Trophoblast cell (in vitro differentiated cells and primary cell): ENCODE measurements around the gene P2RY6.

ENCODE experiments used
- DNase-seq, 2 donors: peaks; one replicate each; pipeline ENCODE4 v3.0.0-alpha.2; 2016
- H2AFZ ChIP-seq: 2 replicates; pipeline ENCODE4 v1.6.1; 2013; ENCODE audit warnings: low read length, moderate library complexity, mild to moderate bottlenecking; ENCODE audit not compliant: insufficient read depth, poor library complexity
- H2AK5ac ChIP-seq: 2 replicates; pipeline ENCODE4 v1.6.1; 2013; ENCODE audit warnings: mild to moderate bottlenecking, low read length
- H2BK120ac ChIP-seq: 2 replicates; pipeline ENCODE4 v1.6.1; 2013; ENCODE audit warnings: low read length, mild to moderate bottlenecking, moderate library complexity; ENCODE audit not compliant: insufficient read depth, poor library complexity
- H2BK12ac ChIP-seq: 2 replicates; pipeline ENCODE4 v1.6.1; 2013; ENCODE audit warnings: mild to moderate bottlenecking, low read length, moderate library complexity
- H2BK5ac ChIP-seq: 2 replicates; pipeline ENCODE4 v1.6.1; 2013; ENCODE audit warnings: low read length, low read depth, moderate library complexity, mild to moderate bottlenecking; ENCODE audit not compliant: poor library complexity
- H3K14ac ChIP-seq: 2 replicates; pipeline ENCODE4 v1.6.1; 2013; ENCODE audit warnings: mild to moderate bottlenecking, low read length
- H3K18ac ChIP-seq: 2 replicates; pipeline ENCODE4 v1.6.1; 2013; ENCODE audit warnings: mild to moderate bottlenecking, low read length
- H3K23ac ChIP-seq: 2 replicates; pipeline ENCODE4 v1.6.1; 2013; ENCODE audit warnings: low read length
- H3K27ac ChIP-seq: 2 replicates; pipeline ENCODE4 v1.5.1; 2013; ENCODE audit warnings: low read depth, mild to moderate bottlenecking, inconsistent platforms, low read length, moderate library complexity
- H3K27me3 ChIP-seq: 2 replicates; pipeline ENCODE4 v1.6.1; 2013; ENCODE audit warnings: inconsistent platforms, mild to moderate bottlenecking, low read length, moderate library complexity; ENCODE audit not compliant: insufficient read depth
- H3K36me3 ChIP-seq, 2 experiments: 1 replicate in 1 of 2; 2 replicates in 1 of 2; pipeline ENCODE4 v1.6.1; 2013; ENCODE audit warnings: low read length in 2 of 2, mild to moderate bottlenecking in 2 of 2, moderate library complexity in 1 of 2; ENCODE audit not compliant: insufficient read depth in 2 of 2, control insufficient read depth in 1 of 2
- H3K4ac ChIP-seq: 2 replicates; pipeline ENCODE4 v1.6.1; 2013; ENCODE audit warnings: low read depth, mild to moderate bottlenecking, low read length, moderate library complexity
- H3K4me1 ChIP-seq, 2 experiments: 1 replicate in 1 of 2; 2 replicates in 1 of 2; pipeline ENCODE4 v1.6.1; 2013; ENCODE audit warnings: low read length in 2 of 2, mild to moderate bottlenecking in 2 of 2, moderate library complexity in 1 of 2; ENCODE audit not compliant: insufficient read depth in 2 of 2, control insufficient read depth in 1 of 2
- H3K4me2 ChIP-seq: 2 replicates; pipeline ENCODE4 v1.6.1; 2013; ENCODE audit warnings: inconsistent platforms, mild to moderate bottlenecking, low read length, moderate library complexity
- H3K4me3 ChIP-seq: 2 replicates; pipeline ENCODE4 v1.5.1; 2013; ENCODE audit warnings: mild to moderate bottlenecking, low read depth, low read length, inconsistent platforms
- H3K79me1 ChIP-seq: one replicate; pipeline ENCODE4 v1.6.1; 2013; ENCODE audit warnings: low read length
- H3K79me2 ChIP-seq: 2 replicates; pipeline ENCODE4 v1.6.1; 2013; ENCODE audit warnings: low read length, mild to moderate bottlenecking; ENCODE audit not compliant: control insufficient read depth, insufficient read depth, poor library complexity
- H3K9ac ChIP-seq: 2 replicates; pipeline ENCODE4 v1.6.1; 2013; ENCODE audit warnings: mild to moderate bottlenecking, low read length
- H3K9me3 ChIP-seq: 2 replicates; pipeline ENCODE4 v1.6.1; 2013; ENCODE audit warnings: low read depth, mild to moderate bottlenecking, control low read depth, inconsistent platforms, low read length; ENCODE audit not compliant: insufficient read depth
- H4K12ac ChIP-seq: 2 replicates; pipeline ENCODE4 v1.6.1; 2013; ENCODE audit warnings: low read depth, mild to moderate bottlenecking, low read length, moderate library complexity
- H4K8ac ChIP-seq: 2 replicates; pipeline ENCODE4 v1.6.1; 2013; ENCODE audit warnings: low read depth, mild to moderate bottlenecking, low read length, moderate library complexity
- H4K91ac ChIP-seq: one replicate; pipeline ENCODE4 v1.6.1; 2013; ENCODE audit warnings: low read depth, mild to moderate bottlenecking, low read length, moderate library complexity
- WGBS: extraction: QIAGEN DNeasy Blood & Tissue Kit; methylation state at CpG from one replicate; pipeline ENCODE4 v1.1.7; 2013; ENCODE audit warnings: missing lambda C conversion rate; ENCODE audit not compliant: insufficient read length, insufficient coverage; ENCODE audit errors: extremely low coverage; 5-methylcytosine and 5-hydroxymethylcytosine counted together

The P2RY6 gene

DNA sequence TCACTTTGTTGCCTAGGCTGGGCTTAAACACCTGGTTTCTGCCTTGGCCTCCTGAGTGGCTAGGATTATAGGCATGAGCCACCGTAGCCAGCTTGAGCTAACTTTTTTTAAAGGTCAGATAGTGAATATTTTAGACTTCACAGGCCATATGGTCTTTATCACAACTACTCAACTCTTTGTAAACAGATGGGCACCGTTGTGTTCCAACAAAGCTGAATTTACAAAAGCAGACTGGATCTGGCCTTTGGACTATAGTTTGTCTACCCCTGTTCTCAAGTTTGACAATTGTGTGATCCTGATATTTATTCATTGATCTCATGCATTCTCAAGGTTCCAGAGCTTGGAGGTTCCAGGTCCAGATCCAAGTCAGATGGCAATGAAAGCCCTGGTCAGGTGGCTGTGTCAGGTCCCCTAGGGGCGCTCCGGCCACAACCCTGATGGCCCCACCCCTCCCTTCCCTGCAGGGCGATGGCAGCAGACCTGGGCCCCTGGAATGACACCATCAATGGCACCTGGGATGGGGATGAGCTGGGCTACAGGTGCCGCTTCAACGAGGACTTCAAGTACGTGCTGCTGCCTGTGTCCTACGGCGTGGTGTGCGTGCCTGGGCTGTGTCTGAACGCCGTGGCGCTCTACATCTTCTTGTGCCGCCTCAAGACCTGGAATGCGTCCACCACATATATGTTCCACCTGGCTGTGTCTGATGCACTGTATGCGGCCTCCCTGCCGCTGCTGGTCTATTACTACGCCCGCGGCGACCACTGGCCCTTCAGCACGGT is 38.3 kb upstream of the P2RY6 start:
- no peak overlapping the region for H3K23ac ChIP-seq
- no peak overlapping the region for H4K8ac ChIP-seq
- H3K4me2 ChIP-seq, result no peak overlapping the region
- no peak overlapping the region for H2AFZ ChIP-seq
- WGBS, result no CpG with 5 or more reads among the region's 23 CpGs
- H3K27ac ChIP-seq, result no peak overlapping the region
- H3K4me3 ChIP-seq, result no peak overlapping the region
- H3K79me1 ChIP-seq, result peaks cover 8% of the 10 kb centered on the region
- H3K9me3 ChIP-seq, result no peaks in the 10 kb centered on the region
- no peak overlapping the region for H2BK120ac ChIP-seq
- H3K79me2 ChIP-seq, result peaks cover 3% of the 10 kb centered on the region
- no peak overlapping the region for H2BK5ac ChIP-seq
- H4K91ac ChIP-seq, result no peak overlapping the region
- peaks cover 5 to 9% of the 10 kb centered on the region in 2 experiments for H3K36me3 ChIP-seq
- H3K4me1 ChIP-seq, result peaks cover 16 to 23% of the 10 kb centered on the region in 2 experiments
- no peak overlapping the region for H3K14ac ChIP-seq
- no peak overlapping the region for H3K4ac ChIP-seq
- H2AK5ac ChIP-seq, result no peak overlapping the region
- no peak overlapping the region for H2BK12ac ChIP-seq
- H4K12ac ChIP-seq, result no peak overlapping the region
- H3K9ac ChIP-seq, result no peak overlapping the region
- DNase-seq, result no peak
- H3K18ac ChIP-seq, result no peak overlapping the region
- no peaks in the 10 kb centered on the region for H3K27me3 ChIP-seq

GRCh38 chr11:73234471-73235181 is 37.5 kb upstream of the P2RY6 start:
- no peak overlapping the region for H3K18ac ChIP-seq
- H3K4me2 ChIP-seq, result no peak overlapping the region
- H3K9me3 ChIP-seq, result no peaks in the 10 kb centered on the region
- no peak overlapping the region for H4K91ac ChIP-seq
- no peak overlapping the region for H3K4ac ChIP-seq
- H3K79me1 ChIP-seq, result peaks cover 6% of the 10 kb centered on the region
- H3K36me3 ChIP-seq, result peaks cover 5 to 9% of the 10 kb centered on the region in 2 experiments
- H2BK12ac ChIP-seq, result no peak overlapping the region
- peaks cover 13 to 18% of the 10 kb centered on the region in 2 experiments for H3K4me1 ChIP-seq
- no peak overlapping the region for H3K9ac ChIP-seq
- DNase-seq, result no peak
- H3K79me2 ChIP-seq, result peaks cover 3% of the 10 kb centered on the region
- no peak overlapping the region for H2BK5ac ChIP-seq
- H2AFZ ChIP-seq, result no peak overlapping the region
- no peak overlapping the region for H2BK120ac ChIP-seq
- no CpG with 5 or more reads among the region's 56 CpGs for WGBS
- no peak overlapping the region for H3K4me3 ChIP-seq
- H3K27ac ChIP-seq, result no peak overlapping the region
- H3K27me3 ChIP-seq, result no peaks in the 10 kb centered on the region
- H2AK5ac ChIP-seq, result no peak overlapping the region
- no peak overlapping the region for H4K12ac ChIP-seq
- no peak overlapping the region for H3K23ac ChIP-seq
- no peak overlapping the region for H4K8ac ChIP-seq
- no peak overlapping the region for H3K14ac ChIP-seq

DNA sequence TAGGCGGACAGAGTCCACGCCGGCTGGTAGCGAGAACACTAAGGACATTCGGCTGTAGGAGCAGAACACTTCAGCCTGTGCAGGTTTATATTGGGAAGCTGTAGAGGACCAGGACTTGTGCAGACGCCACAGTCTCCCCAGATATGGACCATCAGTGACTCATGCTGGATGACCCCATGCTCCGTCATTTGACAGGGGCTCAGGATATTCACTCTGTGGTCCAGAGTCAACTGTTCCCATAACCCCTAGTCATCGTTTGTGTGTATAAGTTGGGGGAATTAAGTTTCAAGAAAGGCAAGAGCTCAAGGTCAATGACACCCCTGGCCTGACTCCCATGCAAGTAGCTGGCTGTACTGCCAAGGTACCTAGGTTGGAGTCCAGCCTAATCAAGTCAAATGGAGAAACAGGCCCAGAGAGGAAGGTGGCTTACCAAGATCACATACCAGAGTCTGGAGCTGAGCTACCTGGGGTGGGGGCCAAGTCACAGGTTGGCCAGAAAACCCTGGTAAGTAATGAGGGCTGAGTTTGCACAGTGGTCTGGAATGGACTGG is 36.8 kb upstream of the P2RY6 start:
- Histone ChIP-seq H3K36me3 (peaks cover 5 to 9% of the 10 kb centered on the region in 2 experiments), H4K8ac (no peak overlapping the region), H2BK5ac (no peak overlapping the region), H3K27me3 (no peaks in the 10 kb centered on the region), H3K79me1 (peaks cover under 1% of the 10 kb centered on the region), H3K18ac (no peak overlapping the region), H2BK12ac (no peak overlapping the region), H3K79me2 (no peaks in the 10 kb centered on the region), H3K14ac (no peak overlapping the region), H4K12ac (no peak overlapping the region), H2AFZ (no peak overlapping the region), H3K9ac (no peak overlapping the region), H3K27ac (no peak overlapping the region), H3K4ac (no peak overlapping the region), H3K23ac (no peak overlapping the region), H3K4me2 (no peak overlapping the region), H2BK120ac (no peak overlapping the region), H4K91ac (no peak overlapping the region), H3K4me1 (peaks cover 14 to 18% of the 10 kb centered on the region in 2 experiments), H3K9me3 (no peaks in the 10 kb centered on the region), H3K4me3 (no peak overlapping the region), H2AK5ac (no peak overlapping the region)
- no CpG with 5 or more reads among the region's 8 CpGs for WGBS
- DNase-seq, result no peak

DNA sequence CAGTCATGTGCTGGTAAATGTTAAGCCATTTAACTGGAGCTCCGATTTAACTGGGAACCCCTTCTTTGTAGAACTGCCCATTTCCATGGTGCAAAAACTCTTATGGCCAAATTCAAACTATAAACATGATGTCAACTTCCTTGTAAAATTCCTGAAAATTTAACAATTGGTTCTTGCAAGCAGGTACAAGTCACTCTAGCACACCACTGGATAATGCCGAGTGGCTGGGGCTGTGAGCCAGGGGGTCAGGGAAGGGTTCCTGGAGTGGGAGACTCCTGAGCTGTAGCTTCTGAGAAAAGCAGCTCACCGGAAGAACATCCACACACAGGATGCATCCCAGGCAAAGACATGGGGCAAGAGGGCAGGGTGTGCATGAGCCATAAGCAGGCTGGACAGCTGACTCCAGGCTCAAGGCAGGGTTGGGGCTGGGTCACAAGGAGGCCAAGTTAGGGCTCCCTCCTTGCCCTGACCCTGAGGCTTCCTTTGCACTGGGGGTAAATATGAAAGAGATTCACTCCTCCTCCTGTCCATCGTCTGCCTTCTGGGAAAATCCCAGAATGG is 35.9 kb upstream of the P2RY6 start:
- Histone ChIP-seq H3K9ac (no peak overlapping the region), H2BK120ac (no peak overlapping the region), H3K23ac (no peak overlapping the region), H4K12ac (no peak overlapping the region), H3K14ac (no peak overlapping the region), H4K8ac (no peak overlapping the region), H3K79me1 (no peaks in the 10 kb centered on the region), H3K27me3 (no peaks in the 10 kb centered on the region), H3K79me2 (no peaks in the 10 kb centered on the region), H2BK12ac (peak overlapping the region; percentile 59), H3K4me3 (no peak overlapping the region), H3K4ac (no peak overlapping the region), H3K4me1 (peaks cover 15 to 21% of the 10 kb centered on the region in 2 experiments), H3K18ac (peak overlapping the region; percentile 34), H2AK5ac (no peak overlapping the region), H3K27ac (no peak overlapping the region), H3K4me2 (no peak overlapping the region), H3K9me3 (no peaks in the 10 kb centered on the region), H3K36me3 (peaks cover 5 to 9% of the 10 kb centered on the region in 2 experiments), H2BK5ac (no peak overlapping the region), H4K91ac (peak overlapping the region; percentile 28), H2AFZ (peak overlapping the region; percentile 52)
- WGBS, result no CpG with 5 or more reads among the region's 4 CpGs
- DNase-seq, result no peak
